Measurements from ENCODE around the gene RAB36. TPM values are rescaled to one million over a fixed set of nuclear protein-coding genes. Genes with fewer than 3 reads are reported as not detected.
A peak's percentile ranks its signal among the peaks of the same experiment; 100 is the strongest.

RAB36 gene
- total RNA-seq, 1 donor from 2014 or later, result 3.2 TPM

DNA sequence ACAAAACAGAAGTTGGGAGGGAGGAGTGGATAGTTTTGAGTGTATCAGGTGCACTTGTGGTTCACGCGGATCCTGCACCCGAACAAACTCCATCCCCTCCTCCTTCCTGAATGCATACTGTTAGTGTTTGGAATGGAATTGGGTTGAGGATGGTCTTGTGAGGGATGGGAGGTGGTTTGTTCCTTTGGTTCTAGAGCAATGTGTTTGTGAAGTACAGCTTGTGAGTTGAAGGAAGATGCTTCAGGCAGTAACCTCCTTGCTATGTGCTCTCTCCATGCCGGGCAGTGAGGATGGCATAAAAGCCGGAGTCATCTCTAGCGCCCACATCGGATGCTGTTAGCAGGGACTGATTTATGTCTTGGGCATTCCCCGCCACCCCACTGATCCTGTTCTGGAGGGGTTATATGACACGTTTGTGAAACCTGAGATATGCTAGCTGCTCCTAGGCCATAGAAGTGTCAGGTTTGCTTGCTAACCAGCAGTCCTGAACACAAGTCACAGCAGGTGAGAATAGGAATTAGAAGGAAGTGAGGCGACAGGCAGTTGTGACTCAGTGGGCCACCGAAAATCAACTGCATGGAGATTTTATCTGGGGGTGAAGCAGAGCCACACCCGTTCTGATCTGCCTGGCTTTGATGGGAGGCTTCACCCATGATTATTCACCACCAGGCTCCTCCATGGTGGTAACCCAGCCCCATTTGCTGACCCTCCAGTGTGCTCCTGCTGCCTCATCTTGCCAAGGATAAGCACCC lies 37.2 kb downstream of the RAB36 start:
- Histone ChIP-seq H3K4me1 (peaks cover 64% of the 10 kb centered on the region), H3K27ac (peak overlapping the region; percentile 58), H3K4me3 (peak overlapping the region; percentile 59 to 82), H3K27me3 (no peaks in the 10 kb centered on the region), H3K9me3 (no peaks in the 10 kb centered on the region), H3K36me3 (no peaks in the 10 kb centered on the region)
- TF ChIP-seq POLR2A (IDR thresholded peaks at IDR 0.05) (no peak), POLR2AphosphoS5 (IDR thresholded peaks at IDR 0.05; ENCODE audit: insufficient read depth in 1 of 2, low read depth in 1 of 2) (no peak)
- TF ChIP-seq, protein P1, sequence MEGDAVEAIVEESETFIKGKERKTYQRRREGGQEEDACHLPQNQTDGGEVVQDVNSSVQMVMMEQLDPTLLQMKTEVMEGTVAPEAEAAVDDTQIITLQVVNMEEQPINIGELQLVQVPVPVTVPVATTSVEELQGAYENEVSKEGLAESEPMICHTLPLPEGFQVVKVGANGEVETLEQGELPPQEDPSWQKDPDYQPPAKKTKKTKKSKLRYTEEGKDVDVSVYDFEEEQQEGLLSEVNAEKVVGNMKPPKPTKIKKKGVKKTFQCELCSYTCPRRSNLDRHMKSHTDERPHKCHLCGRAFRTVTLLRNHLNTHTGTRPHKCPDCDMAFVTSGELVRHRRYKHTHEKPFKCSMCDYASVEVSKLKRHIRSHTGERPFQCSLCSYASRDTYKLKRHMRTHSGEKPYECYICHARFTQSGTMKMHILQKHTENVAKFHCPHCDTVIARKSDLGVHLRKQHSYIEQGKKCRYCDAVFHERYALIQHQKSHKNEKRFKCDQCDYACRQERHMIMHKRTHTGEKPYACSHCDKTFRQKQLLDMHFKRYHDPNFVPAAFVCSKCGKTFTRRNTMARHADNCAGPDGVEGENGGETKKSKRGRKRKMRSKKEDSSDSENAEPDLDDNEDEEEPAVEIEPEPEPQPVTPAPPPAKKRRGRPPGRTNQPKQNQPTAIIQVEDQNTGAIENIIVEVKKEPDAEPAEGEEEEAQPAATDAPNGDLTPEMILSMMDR (IDR thresholded peaks at IDR 0.05), result no peak
- no peak for DNase-seq (ENCODE audit: extremely low spot score in 2 of 2)
- intact Hi-C loops (cut with DNase I), result no loop called here

DNA sequence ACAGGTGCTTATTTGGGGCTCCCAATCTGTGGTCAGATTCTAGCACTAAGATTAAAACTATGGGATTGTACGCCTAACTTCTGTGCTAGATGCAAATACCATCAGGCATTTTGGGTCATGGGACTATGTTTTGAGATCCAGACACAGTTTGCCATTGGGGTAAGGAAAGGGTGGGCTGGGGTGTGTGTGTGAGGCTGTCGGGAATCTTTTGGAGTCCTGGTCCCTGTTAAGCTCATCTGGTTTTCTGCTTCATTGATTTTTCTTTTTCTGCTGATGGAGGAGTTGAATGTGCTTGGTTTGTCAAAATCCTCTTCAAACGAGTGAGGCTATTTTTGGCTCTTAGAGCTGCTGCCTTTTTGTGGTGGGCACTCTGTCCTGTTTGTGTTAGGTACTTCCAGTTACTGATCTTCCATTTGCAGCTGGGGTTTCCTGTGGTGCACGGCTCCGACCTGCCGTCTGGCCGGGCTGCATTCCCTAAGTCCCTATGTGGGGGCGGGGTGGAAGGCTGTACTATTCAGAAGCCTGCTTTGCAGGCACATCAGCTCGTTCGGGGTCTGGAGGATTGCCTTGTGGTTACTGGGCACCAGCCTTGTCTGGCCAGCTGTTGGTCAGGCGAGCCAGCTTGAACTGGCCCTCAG lies 37.9 kb downstream of the RAB36 start:
- peaks cover 67% of the 10 kb centered on the region for H3K4me1 ChIP-seq

DNA sequence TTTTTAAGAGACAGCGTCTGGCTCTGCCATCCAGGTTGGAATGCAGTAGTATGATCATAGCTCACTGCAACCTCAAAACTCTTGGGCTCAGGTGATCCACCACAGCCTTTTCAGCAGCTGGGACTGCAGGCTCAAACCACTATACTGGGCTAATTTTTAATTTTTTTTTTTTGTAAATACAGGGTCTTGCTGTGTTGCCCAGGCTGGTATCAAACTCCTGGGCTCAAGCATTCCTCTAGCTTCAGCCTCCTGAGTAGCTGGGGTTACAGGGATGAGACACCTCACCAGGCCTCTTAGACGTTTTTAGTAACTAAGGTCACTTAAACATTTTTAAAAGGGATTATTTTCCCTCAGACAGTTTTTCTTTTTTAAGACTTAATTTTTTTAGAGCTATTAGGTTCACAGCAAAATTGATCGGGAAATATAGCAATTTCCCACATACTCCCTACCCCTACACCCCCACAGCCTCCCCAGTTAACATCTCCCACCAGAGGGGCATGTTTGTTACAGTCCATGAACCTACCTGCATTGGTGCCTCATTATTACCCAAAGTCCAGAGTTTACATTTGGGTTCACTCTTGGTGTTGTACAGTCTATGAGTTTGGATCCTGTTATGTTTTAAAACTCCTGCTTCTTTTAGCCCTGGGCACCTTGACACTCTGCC lies 39.0 kb downstream of the RAB36 start:
- Histone ChIP-seq H3K27ac (no peak overlapping the region), H3K36me3 (no peaks in the 10 kb centered on the region), H3K27me3 (no peaks in the 10 kb centered on the region), H3K4me3 (peak overlapping the region; percentile 59 to 82), H3K9me3 (no peaks in the 10 kb centered on the region), H3K4me1 (peaks cover 63% of the 10 kb centered on the region)
- intact Hi-C loops (cut with DNase I), result no loop called here
- TF ChIP-seq POLR2AphosphoS5 (IDR thresholded peaks at IDR 0.05; ENCODE audit: insufficient read depth in 1 of 2, low read depth in 1 of 2), result no peak
- TF ChIP-seq, protein P1 (IDR thresholded peaks at IDR 0.05), result no peak
- TF ChIP-seq POLR2A (IDR thresholded peaks at IDR 0.05), result no peak
- DNase-seq (ENCODE audit: extremely low spot score in 2 of 2), result no peak

More for the DNA sequence above, 37.9 kb downstream of the RAB36 start:
- H3K27ac ChIP-seq, result peak overlapping the region; percentile 58
- no peak for DNase-seq (ENCODE audit: extremely low spot score in 2 of 2)
- H3K27me3 ChIP-seq, result no peaks in the 10 kb centered on the region
- no peaks in the 10 kb centered on the region for H3K9me3 ChIP-seq
- no peaks in the 10 kb centered on the region for H3K36me3 ChIP-seq
- H3K4me3 ChIP-seq, result peak overlapping the region; percentile 59 to 82
- TF ChIP-seq, protein P1 (IDR thresholded peaks at IDR 0.05), result no peak
- no peak for TF ChIP-seq POLR2A (IDR thresholded peaks at IDR 0.05)
- no peak for TF ChIP-seq POLR2AphosphoS5 (IDR thresholded peaks at IDR 0.05; ENCODE audit: insufficient read depth in 1 of 2, low read depth in 1 of 2)
- intact Hi-C loops (cut with DNase I), result no loop called here

DNA sequence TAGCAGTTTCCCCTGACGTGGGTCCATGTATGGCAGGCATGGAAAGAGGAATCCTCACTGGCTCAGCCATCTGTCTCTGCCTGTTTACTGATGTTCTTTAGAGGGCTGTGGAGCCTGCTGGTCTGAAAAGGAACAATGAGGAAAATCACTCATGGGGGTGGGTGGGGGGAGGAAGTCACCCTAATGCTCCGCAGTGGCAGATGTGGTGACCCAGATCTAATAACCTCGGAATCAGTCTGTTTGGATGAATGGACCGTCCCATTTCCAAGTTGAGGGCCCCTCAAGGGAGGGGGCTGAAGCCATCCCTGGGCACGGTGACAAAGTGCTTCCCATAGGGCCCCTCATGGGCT lies 39.5 kb downstream of the RAB36 start:
- Histone ChIP-seq H3K4me3 (no peak overlapping the region), H3K36me3 (no peaks in the 10 kb centered on the region), H3K4me1 (peaks cover 63% of the 10 kb centered on the region), H3K27me3 (no peaks in the 10 kb centered on the region), H3K9me3 (no peaks in the 10 kb centered on the region), H3K27ac (no peak overlapping the region)
- DNase-seq (ENCODE audit: extremely low spot score in 2 of 2), result no peak
- TF ChIP-seq POLR2A (IDR thresholded peaks at IDR 0.05) (no peak), POLR2AphosphoS5 (IDR thresholded peaks at IDR 0.05; ENCODE audit: insufficient read depth in 1 of 2, low read depth in 1 of 2) (no peak)
- TF ChIP-seq, protein P1 (IDR thresholded peaks at IDR 0.05), result no peak
- intact Hi-C loops (cut with DNase I), result no loop called here
